Neural progenitor cell (in vitro differentiated cells): ENCODE measurements around the gene CHST12.

Experiments used
- EZH2 ChIP-seq: fragments of 200-600 bp; sonication (generic); IDR thresholded peaks from 2 replicates; pipeline ENCODE4 v1.6.1; 2017; ENCODE audit warnings: antibody characterized with exemption, mild to moderate bottlenecking, moderate library complexity
- TF ChIP-seq, protein P1 (sequence below): fragments of 200-600 bp; sonication (generic); IDR thresholded peaks from 2 replicates; pipeline ENCODE4 v1.5.1; 2017; ENCODE audit warnings: antibody characterized with exemption, mild to moderate bottlenecking

DNA sequence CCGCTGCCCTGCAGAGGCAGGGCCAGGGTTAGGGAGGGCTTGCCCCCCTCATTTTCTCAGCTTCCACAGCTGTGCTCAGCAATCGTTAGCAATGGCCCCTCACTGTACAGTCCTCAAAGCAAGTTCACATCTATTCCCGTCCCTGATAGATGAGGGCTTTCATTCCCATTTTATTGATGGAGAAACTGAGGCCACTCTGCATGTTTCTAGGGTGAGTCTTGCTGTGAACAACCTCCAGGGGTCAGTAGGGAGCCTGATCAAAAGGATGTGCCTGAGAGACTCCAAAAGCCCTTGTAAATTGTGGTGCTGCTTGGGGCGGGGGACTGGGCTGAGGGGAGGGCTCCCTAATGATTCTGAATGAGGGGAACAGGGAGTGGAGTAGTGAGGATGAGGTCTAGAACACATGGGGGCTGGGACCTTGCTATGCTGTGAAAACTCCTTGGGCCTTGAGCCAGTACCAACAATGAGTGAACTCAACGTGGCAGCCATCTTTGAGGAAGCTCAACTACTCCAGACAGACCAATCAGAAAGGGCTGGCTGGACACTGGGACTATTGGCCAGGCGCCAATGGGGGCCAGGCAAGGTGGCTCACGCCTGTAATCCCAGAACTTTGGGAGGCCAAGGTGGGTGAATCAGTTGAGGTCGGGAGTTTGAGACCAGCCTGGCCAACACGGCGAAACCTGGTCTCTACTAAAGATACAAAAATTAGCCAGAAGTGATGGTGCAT lies 79.5 kb downstream of the CHST12 start:
- TF ChIP-seq, protein P1, sequence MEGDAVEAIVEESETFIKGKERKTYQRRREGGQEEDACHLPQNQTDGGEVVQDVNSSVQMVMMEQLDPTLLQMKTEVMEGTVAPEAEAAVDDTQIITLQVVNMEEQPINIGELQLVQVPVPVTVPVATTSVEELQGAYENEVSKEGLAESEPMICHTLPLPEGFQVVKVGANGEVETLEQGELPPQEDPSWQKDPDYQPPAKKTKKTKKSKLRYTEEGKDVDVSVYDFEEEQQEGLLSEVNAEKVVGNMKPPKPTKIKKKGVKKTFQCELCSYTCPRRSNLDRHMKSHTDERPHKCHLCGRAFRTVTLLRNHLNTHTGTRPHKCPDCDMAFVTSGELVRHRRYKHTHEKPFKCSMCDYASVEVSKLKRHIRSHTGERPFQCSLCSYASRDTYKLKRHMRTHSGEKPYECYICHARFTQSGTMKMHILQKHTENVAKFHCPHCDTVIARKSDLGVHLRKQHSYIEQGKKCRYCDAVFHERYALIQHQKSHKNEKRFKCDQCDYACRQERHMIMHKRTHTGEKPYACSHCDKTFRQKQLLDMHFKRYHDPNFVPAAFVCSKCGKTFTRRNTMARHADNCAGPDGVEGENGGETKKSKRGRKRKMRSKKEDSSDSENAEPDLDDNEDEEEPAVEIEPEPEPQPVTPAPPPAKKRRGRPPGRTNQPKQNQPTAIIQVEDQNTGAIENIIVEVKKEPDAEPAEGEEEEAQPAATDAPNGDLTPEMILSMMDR = peak; percentile 12
- TF ChIP-seq EZH2 = no peak
